ENCODE results near the gene PFDN4. TPM values are rescaled to one million over a fixed set of nuclear protein-coding genes. Genes with fewer than 3 reads are reported as not detected.
"Not testable (repeated sequence)": the region's sequence is repeated elsewhere in the genome, so short reads cannot be mapped to it uniquely, and the experiment has no call there.

PFDN4 gene
- total and polyA plus RNA-seq, 3 donors from 2014 or later: 32.8 to 67.3 (median 44.9) TPM

DNA sequence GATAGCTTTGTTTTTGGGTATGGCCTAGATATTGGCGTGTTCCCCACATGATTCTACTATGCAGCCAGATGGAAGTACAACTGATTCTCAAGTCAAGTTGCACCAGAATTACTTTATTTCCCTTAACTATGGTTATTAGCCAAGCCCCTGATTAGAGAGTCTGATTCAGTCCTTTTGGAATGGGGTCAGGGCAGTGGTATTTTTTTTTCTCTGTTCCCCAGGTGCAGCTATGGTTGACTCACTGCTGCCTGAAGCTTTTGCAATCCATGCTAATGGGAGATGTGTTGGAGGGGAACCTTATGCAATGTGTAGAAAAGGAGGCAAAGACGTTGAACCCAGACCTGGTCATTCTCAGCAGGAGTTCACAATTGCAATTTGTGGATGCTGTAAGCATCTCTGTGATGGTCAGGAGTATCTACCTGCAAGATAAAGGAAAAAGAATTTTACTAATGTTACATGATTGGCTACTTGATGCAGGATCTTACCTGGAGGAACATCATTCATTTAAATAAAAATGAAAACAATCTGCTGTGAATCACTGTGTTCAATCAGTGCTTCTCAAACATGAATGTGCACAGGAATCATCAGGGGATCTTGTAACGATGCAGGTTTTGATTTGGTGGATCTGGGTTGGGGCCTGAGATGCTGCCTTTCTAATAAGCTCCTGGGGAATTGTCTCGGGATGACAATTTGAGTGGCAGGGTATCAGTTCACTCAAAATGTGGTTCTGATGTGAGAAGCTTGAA, 49.4 kb downstream of the PFDN4 start:
- intact Hi-C loops (cut with DNase I; ENCODE audit: low total_unique reads): no loop called here
- no peak overlapping the region for H3K27ac ChIP-seq
- 77 to 88% methylated on average over 4 of the region's 4 CpGs for WGBS, 2 donors
- no peaks in the 10 kb centered on the region for H3K36me3 ChIP-seq (ENCODE audit: low read depth, missing control alignments)
- no peaks in the 10 kb centered on the region for H3K4me1 ChIP-seq
- no peaks in the 10 kb centered on the region for H3K9me3 ChIP-seq
- no peak overlapping the region for H3K4me3 ChIP-seq
- no peak for TF ChIP-seq POLR2A (IDR thresholded peaks at IDR 0.05)
- TF ChIP-seq, protein P1, sequence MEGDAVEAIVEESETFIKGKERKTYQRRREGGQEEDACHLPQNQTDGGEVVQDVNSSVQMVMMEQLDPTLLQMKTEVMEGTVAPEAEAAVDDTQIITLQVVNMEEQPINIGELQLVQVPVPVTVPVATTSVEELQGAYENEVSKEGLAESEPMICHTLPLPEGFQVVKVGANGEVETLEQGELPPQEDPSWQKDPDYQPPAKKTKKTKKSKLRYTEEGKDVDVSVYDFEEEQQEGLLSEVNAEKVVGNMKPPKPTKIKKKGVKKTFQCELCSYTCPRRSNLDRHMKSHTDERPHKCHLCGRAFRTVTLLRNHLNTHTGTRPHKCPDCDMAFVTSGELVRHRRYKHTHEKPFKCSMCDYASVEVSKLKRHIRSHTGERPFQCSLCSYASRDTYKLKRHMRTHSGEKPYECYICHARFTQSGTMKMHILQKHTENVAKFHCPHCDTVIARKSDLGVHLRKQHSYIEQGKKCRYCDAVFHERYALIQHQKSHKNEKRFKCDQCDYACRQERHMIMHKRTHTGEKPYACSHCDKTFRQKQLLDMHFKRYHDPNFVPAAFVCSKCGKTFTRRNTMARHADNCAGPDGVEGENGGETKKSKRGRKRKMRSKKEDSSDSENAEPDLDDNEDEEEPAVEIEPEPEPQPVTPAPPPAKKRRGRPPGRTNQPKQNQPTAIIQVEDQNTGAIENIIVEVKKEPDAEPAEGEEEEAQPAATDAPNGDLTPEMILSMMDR (IDR thresholded peaks at IDR 0.05): no peak
- DNase-seq: no peak
- H3K27me3 ChIP-seq: no peaks in the 10 kb centered on the region

DNA sequence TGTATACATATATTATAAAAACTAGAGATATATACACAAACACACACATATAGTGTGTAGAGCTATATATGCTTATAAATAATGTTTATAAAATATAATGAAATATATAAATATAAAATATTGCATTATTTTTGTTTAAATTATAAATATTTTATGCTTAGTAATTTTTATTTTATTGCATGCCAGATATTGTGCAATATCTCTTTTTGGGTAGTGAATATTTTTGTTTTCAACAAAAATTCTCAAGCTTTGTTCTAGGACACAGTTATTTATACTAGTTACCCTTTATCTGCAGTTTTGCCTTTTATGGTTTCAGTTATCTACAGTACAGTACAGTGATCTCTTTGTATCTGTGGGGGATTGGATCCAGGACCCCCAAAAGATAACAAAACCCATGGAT, 52.2 kb downstream of the PFDN4 start:
- no peak for DNase-seq
- Histone ChIP-seq H3K4me3 (no peak overlapping the region), H3K27me3 (no peaks in the 10 kb centered on the region), H3K4me1 (no peaks in the 10 kb centered on the region), H3K36me3 (ENCODE audit: low read depth, missing control alignments) (no peaks in the 10 kb centered on the region), H3K9me3 (no peaks in the 10 kb centered on the region), H3K27ac (no peak overlapping the region)
- intact Hi-C loops (cut with DNase I; ENCODE audit: low total_unique reads): no loop called here
- TF ChIP-seq, protein P1 (IDR thresholded peaks at IDR 0.05): no peak
- no peak for TF ChIP-seq POLR2A (IDR thresholded peaks at IDR 0.05)

DNA sequence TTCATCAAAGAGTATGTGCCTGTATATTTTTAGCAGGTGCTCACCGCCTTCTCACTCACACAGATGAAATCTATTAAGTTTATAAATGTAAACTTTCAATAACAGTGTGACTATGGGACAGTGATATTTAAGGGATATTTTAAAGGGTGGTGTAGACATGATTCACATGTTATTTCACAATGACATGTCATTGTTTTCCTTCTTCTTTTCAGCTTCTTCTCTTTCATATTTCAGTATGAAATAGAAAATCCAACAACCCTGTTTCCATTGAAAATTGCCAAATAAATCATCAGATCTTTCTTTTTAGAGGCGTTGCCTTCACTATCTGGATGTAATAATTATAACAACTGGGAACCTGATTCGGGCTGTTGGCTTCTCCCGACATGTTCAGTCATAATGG, 54.8 kb downstream of the PFDN4 start:
- 67 to 75% methylated on average over 4 of the region's 4 CpGs for WGBS, 2 donors
- no peaks in the 10 kb centered on the region for H3K27me3 ChIP-seq
- no peaks in the 10 kb centered on the region for H3K9me3 ChIP-seq
- DNase-seq: no peak
- H3K36me3 ChIP-seq (ENCODE audit: low read depth, missing control alignments): no peaks in the 10 kb centered on the region
- TF ChIP-seq, protein P1 (IDR thresholded peaks at IDR 0.05): no peak
- no peak for TF ChIP-seq POLR2A (IDR thresholded peaks at IDR 0.05)
- H3K4me3 ChIP-seq: no peak overlapping the region
- no peak overlapping the region for H3K27ac ChIP-seq
- H3K4me1 ChIP-seq: no peaks in the 10 kb centered on the region
- intact Hi-C loops (cut with DNase I; ENCODE audit: low total_unique reads): no loop called here

DNA sequence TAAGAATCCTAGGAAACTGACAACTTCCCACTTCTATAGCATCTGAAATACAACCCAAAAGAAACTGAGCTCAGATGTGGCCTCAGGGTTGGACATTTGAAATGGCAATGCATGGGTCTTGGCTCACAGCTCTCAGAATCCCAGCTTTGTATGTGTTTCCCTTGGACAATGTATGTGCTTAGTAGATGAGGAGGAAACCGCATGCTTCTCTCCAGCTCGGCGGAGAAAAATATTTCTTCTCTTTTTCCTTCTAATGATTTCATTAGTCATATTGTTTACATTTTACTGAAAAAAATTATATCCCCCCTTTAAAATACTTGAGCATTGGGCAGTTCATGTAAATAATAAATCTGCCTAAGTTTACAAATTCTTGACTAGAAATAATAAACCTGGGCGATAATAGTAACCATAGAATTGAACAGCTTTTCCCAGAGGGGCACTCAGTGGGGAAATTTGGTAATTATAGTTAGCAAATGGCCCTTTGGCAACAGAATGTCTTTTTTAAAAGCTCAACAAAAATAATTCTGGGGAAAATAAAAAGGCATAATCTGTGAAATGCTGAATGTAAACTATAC, 55.3 kb downstream of the PFDN4 start:
- Histone ChIP-seq H3K4me1 (no peaks in the 10 kb centered on the region), H3K27ac (no peak overlapping the region), H3K9me3 (no peaks in the 10 kb centered on the region), H3K4me3 (no peak overlapping the region), H3K36me3 (ENCODE audit: low read depth, missing control alignments) (no peaks in the 10 kb centered on the region), H3K27me3 (no peaks in the 10 kb centered on the region)
- DNase-seq: no peak
- no peak for TF ChIP-seq POLR2A (IDR thresholded peaks at IDR 0.05)
- TF ChIP-seq, protein P1 (IDR thresholded peaks at IDR 0.05): no peak
- WGBS, 2 donors: 64 to 67% methylated on average over 4 of the region's 4 CpGs
- intact Hi-C loops (cut with DNase I; ENCODE audit: low total_unique reads): no loop called here

DNA sequence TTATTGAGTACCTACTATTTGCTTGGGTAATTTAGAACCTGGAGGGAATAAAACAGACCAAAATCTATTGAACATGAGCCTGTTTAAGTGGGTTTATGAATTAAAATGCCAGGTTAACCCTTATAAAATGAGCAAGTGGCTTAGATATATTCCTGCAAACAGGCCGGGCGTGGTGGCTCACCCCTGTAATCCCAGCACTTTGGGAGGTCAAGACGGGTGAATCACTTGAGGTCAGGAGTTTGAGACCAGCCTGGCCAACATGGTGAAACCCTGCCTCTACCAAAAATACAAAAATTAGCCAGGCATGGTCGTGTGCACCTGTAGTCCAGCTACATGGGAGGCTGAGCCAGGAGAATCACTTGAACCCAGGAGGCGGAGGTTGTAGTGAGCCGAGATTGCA, 57.9 kb downstream of the PFDN4 start:
- 82 to 84% methylated on average over 6 of the region's 6 CpGs for WGBS, 2 donors
- H3K4me3 ChIP-seq; H3K9me3 ChIP-seq; DNase-seq; H3K36me3 ChIP-seq (ENCODE audit: low read depth, missing control alignments); H3K27ac ChIP-seq; intact Hi-C loops (cut with DNase I; ENCODE audit: low total_unique reads); H3K4me1 ChIP-seq; H3K27me3 ChIP-seq: not testable (repeated sequence)

All from testis (tissue), 3 donors.